Measurements from ENCODE around the gene TMCC3. TPM values are rescaled to one million over a fixed set of nuclear protein-coding genes. Genes with fewer than 3 reads are reported as not detected.

TMCC3 gene
- polyA plus RNA-seq, 1 experiment = 0.29 TPM

DNA sequence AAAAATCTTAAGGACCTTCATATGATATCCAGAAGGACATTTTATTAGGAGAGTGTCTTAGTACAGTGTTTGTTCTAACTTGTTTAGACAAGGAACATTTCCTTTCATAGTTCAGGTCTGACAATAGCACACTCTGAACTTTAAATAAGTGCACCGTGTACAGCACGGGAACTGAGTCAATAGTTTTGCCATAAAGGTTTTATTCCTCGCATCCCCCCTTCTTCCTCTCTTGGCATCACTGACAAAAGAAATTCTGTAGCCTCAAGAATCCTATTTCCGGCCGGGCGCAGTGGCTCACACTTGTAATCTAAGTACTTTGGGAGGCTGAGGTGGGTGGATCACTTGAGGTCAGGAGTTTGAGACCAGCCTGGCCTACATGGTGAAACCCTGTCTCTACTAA lies 58.3 kb downstream of the TMCC3 start:
- H3K4me3 ChIP-seq (ENCODE audit: low read depth, low read length) = no peak overlapping the region
- no peak for DNase-seq (ENCODE audit: low read depth, low spot score)
- ChIA-PET CTCF (interaction anchor here (1.2 kb wide), 1 partner anchor 10 kb away, joined by 3 read pairs; no protein-coding TSS in a partner anchor), POLR2A (no interaction called here)
- H3K27me3 ChIP-seq (ENCODE audit: control insufficient read depth, insufficient read depth, low read length) = peaks cover 7% of the 10 kb centered on the region
- H3K9me3 ChIP-seq (ENCODE audit: control insufficient read depth, insufficient read depth, low read length) = no peaks in the 10 kb centered on the region
- no peak overlapping the region for H3K27ac ChIP-seq (ENCODE audit: low read depth, low read length)
- TF ChIP-seq, protein P1, sequence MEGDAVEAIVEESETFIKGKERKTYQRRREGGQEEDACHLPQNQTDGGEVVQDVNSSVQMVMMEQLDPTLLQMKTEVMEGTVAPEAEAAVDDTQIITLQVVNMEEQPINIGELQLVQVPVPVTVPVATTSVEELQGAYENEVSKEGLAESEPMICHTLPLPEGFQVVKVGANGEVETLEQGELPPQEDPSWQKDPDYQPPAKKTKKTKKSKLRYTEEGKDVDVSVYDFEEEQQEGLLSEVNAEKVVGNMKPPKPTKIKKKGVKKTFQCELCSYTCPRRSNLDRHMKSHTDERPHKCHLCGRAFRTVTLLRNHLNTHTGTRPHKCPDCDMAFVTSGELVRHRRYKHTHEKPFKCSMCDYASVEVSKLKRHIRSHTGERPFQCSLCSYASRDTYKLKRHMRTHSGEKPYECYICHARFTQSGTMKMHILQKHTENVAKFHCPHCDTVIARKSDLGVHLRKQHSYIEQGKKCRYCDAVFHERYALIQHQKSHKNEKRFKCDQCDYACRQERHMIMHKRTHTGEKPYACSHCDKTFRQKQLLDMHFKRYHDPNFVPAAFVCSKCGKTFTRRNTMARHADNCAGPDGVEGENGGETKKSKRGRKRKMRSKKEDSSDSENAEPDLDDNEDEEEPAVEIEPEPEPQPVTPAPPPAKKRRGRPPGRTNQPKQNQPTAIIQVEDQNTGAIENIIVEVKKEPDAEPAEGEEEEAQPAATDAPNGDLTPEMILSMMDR (IDR thresholded peaks at IDR 0.05; ENCODE audit: low read depth, low read length) = no peak

GRCh38 chr12:94590428-94590827 lies 59.9 kb downstream of the TMCC3 start:
- CTCF ChIA-PET = no interaction called here
- TF ChIP-seq, protein P1 (IDR thresholded peaks at IDR 0.05; ENCODE audit: low read depth, low read length) = no peak
- POLR2A ChIA-PET = no interaction called here
- Histone ChIP-seq H3K27me3 (ENCODE audit: control insufficient read depth, insufficient read depth, low read length) (peaks cover 9% of the 10 kb centered on the region), H3K4me3 (ENCODE audit: low read depth, low read length) (no peak overlapping the region), H3K27ac (ENCODE audit: low read depth, low read length) (no peak overlapping the region), H3K9me3 (ENCODE audit: control insufficient read depth, insufficient read depth, low read length) (no peaks in the 10 kb centered on the region)
- no peak for DNase-seq (ENCODE audit: low read depth, low spot score)

- ChIA-PET CTCF (no interaction called here), POLR2A (no interaction called here)
- no peak for DNase-seq (ENCODE audit: low read depth, low spot score)
- TF ChIP-seq, protein P1 (IDR thresholded peaks at IDR 0.05; ENCODE audit: low read depth, low read length) = no peak
- Histone ChIP-seq H3K27me3 (ENCODE audit: control insufficient read depth, insufficient read depth, low read length) (peaks cover 7% of the 10 kb centered on the region), H3K4me3 (ENCODE audit: low read depth, low read length) (no peak overlapping the region), H3K27ac (ENCODE audit: low read depth, low read length) (no peak overlapping the region), H3K9me3 (ENCODE audit: control insufficient read depth, insufficient read depth, low read length) (no peaks in the 10 kb centered on the region)
Measured at GRCh38 chr12:94589591-94590001, 60.8 kb downstream of the TMCC3 start.

DNA sequence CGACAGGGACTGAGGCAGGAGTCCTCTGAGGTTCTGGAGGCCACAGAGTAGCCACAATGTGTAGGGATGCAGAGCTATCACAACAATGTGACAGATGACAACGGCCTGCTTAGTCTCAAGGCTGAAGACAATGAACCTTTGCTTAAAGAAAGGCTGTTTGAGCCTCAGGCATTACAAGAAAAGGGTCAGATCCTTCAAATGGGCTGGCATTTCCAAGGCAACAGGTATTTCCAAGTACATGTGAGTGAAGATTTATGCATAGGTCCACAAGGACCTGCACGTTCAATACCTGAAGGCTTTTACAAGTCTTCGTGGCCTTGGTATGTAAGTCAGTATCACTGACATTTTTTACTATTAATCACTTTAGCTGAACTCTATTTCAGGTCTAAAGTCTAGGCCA lies 62.0 kb downstream of the TMCC3 start:
- no peak for DNase-seq (ENCODE audit: low read depth, low spot score)
- no peak overlapping the region for H3K4me3 ChIP-seq (ENCODE audit: low read depth, low read length)
- no peak overlapping the region for H3K27ac ChIP-seq (ENCODE audit: low read depth, low read length)
- POLR2A ChIA-PET = no interaction called here
- CTCF ChIA-PET = no interaction called here
- TF ChIP-seq, protein P1 (IDR thresholded peaks at IDR 0.05; ENCODE audit: low read depth, low read length) = no peak
- peaks cover 7% of the 10 kb centered on the region for H3K27me3 ChIP-seq (ENCODE audit: control insufficient read depth, insufficient read depth, low read length)
- H3K9me3 ChIP-seq (ENCODE audit: control insufficient read depth, insufficient read depth, low read length) = no peaks in the 10 kb centered on the region

GRCh38 chr12:94587266-94588241 lies 62.8 kb downstream of the TMCC3 start:
- CTCF ChIA-PET = no interaction called here
- TF ChIP-seq, protein P1 (IDR thresholded peaks at IDR 0.05; ENCODE audit: low read depth, low read length) = no peak

More at GRCh38 chr12:94587266-94588241, 62.8 kb downstream of the TMCC3 start:
- DNase-seq (ENCODE audit: low read depth, low spot score) = no peak
- Histone ChIP-seq H3K27me3 (ENCODE audit: control insufficient read depth, insufficient read depth, low read length) (peaks cover 7% of the 10 kb centered on the region), H3K4me3 (ENCODE audit: low read depth, low read length) (no peak overlapping the region), H3K9me3 (ENCODE audit: control insufficient read depth, insufficient read depth, low read length) (no peaks in the 10 kb centered on the region), H3K27ac (ENCODE audit: low read depth, low read length) (peak overlapping the region; percentile 31)
- POLR2A ChIA-PET = no interaction called here

Data from AG04450 (cell line).